ENCODE data around the gene TESMIN. TPM values are rescaled to one million over a fixed set of nuclear protein-coding genes. Genes with fewer than 3 reads are reported as not detected.

The TESMIN gene
- total RNA-seq, 4 donors from 2014 or later: 1.00 to 7.5 (median 4.2) TPM

DNA sequence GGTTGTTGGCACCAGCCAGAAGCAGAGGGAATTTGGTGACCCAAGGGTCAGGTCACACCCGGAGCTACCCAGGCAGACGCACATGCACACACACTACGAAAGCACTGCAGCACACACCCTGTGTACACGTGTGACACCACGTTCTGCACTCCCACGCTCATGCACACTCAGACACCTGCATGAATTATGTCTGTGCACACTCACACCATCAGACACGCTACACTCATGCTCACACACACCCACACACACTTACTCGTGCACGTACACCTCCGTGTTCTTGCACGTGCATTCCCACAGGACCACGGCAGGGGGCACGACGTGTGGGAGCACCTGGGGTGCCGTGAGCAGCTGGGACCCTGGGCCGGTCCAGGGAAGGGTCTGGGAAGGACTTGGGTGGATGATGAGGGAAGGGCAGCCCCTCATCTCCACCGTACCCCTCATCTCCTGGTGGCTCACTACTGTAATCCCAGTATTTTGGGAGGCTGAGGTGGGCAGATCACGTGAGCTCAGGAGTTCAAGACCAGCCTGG, 87.8 kb downstream of the TESMIN start:
- WGBS, 2 donors (ENCODE audit: low coverage in 1 of 2): 84% methylated on average over 18 of the region's 18 CpGs; no CpG with 5 or more reads in 1 of the 2 donors
- Histone ChIP-seq H3K4me3 (no peak overlapping the region), H3K4me1 (no peaks in the 10 kb centered on the region), H3K36me3 (no peaks in the 10 kb centered on the region), H3K27me3 (no peaks in the 10 kb centered on the region), H3K27ac (no peak overlapping the region), H3K9me3 (no peaks in the 10 kb centered on the region)
- in situ Hi-C loops (cut with MboI; ENCODE audit: low pct_ligation_motif_present in 1 of 4, low pct_unique_long_range_greater_than_20kb in 1 of 4, low sequenced_read_pairs in 3 of 4) (no loop called here), intact Hi-C loops (cut with DNase I; ENCODE audit: low total_unique reads) (no loop called here)
- TF ChIP-seq, protein P1, sequence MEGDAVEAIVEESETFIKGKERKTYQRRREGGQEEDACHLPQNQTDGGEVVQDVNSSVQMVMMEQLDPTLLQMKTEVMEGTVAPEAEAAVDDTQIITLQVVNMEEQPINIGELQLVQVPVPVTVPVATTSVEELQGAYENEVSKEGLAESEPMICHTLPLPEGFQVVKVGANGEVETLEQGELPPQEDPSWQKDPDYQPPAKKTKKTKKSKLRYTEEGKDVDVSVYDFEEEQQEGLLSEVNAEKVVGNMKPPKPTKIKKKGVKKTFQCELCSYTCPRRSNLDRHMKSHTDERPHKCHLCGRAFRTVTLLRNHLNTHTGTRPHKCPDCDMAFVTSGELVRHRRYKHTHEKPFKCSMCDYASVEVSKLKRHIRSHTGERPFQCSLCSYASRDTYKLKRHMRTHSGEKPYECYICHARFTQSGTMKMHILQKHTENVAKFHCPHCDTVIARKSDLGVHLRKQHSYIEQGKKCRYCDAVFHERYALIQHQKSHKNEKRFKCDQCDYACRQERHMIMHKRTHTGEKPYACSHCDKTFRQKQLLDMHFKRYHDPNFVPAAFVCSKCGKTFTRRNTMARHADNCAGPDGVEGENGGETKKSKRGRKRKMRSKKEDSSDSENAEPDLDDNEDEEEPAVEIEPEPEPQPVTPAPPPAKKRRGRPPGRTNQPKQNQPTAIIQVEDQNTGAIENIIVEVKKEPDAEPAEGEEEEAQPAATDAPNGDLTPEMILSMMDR (IDR thresholded peaks at IDR 0.05): no peak
- TF ChIP-seq POLR2AphosphoS5 (IDR thresholded peaks at IDR 0.05) (no peak), POLR2A (IDR thresholded peaks at IDR 0.05) (no peak), EP300 (IDR thresholded peaks at IDR 0.05; ENCODE audit: low read depth) (no peak)
- DNase-seq: no peak

GRCh38 chr11:68661697-68662603, 89.4 kb downstream of the TESMIN start:
- no peaks in the 10 kb centered on the region for H3K9me3 ChIP-seq
- intact Hi-C loops (cut with DNase I; ENCODE audit: low total_unique reads) (no loop called here), in situ Hi-C loops (cut with MboI; ENCODE audit: low pct_ligation_motif_present in 1 of 4, low pct_unique_long_range_greater_than_20kb in 1 of 4, low sequenced_read_pairs in 3 of 4) (no loop called here)
- DNase-seq: no peak
- H3K36me3 ChIP-seq: no peaks in the 10 kb centered on the region
- WGBS, 2 donors (ENCODE audit: low coverage in 1 of 2): 72 to 89% methylated on average over 3 to 16 of the region's 18 CpGs
- TF ChIP-seq POLR2A (IDR thresholded peaks at IDR 0.05) (no peak), EP300 (IDR thresholded peaks at IDR 0.05; ENCODE audit: low read depth) (no peak), POLR2AphosphoS5 (IDR thresholded peaks at IDR 0.05) (no peak)
- TF ChIP-seq, protein P1 (IDR thresholded peaks at IDR 0.05): no peak
- H3K27ac ChIP-seq: no peak overlapping the region
- no peaks in the 10 kb centered on the region for H3K27me3 ChIP-seq
- H3K4me1 ChIP-seq: no peaks in the 10 kb centered on the region
- no peak overlapping the region for H3K4me3 ChIP-seq

- intact Hi-C loops (cut with DNase I; ENCODE audit: low total_unique reads): no loop called here
- 90% methylated on average over 14 of the region's 15 CpGs; no CpG with 5 or more reads in 1 of the 2 donors for WGBS, 2 donors (ENCODE audit: low coverage in 1 of 2)
Measured at GRCh38 chr11:68661014-68661413, 90.3 kb downstream of the TESMIN start.

More at GRCh38 chr11:68661014-68661413, 90.3 kb downstream of the TESMIN start:
- H3K27me3 ChIP-seq: no peaks in the 10 kb centered on the region
- H3K4me1 ChIP-seq: no peaks in the 10 kb centered on the region
- no peaks in the 10 kb centered on the region for H3K36me3 ChIP-seq
- H3K27ac ChIP-seq: no peak overlapping the region
- H3K4me3 ChIP-seq: no peak overlapping the region
- in situ Hi-C loops (cut with MboI; ENCODE audit: low pct_ligation_motif_present in 1 of 4, low pct_unique_long_range_greater_than_20kb in 1 of 4, low sequenced_read_pairs in 3 of 4): no loop called here
- TF ChIP-seq POLR2AphosphoS5 (IDR thresholded peaks at IDR 0.05) (no peak), POLR2A (IDR thresholded peaks at IDR 0.05) (no peak), EP300 (IDR thresholded peaks at IDR 0.05; ENCODE audit: low read depth) (no peak)
- TF ChIP-seq, protein P1 (IDR thresholded peaks at IDR 0.05): no peak
- H3K9me3 ChIP-seq: no peaks in the 10 kb centered on the region
- DNase-seq: no peak

Data from transverse colon (tissue), 4 donors.